Purkinje cell (primary cell): ENCODE measurements around the gene COL11A1. TPM values are rescaled to one million over a fixed set of nuclear protein-coding genes. Genes with fewer than 3 reads are reported as not detected.

Experiments used
- polyA plus RNA-seq: library from polyadenylated mRNA; unstranded; fragments of >200 nt; fragmentation: Nextera tagmentation; gene quantifications from 2 replicates; pipeline ENCODE4 v1.2.1, GENCODE V29; 2014

Gene COL11A1
- polyA plus RNA-seq, result 0.08 and 2.6 TPM in 2 replicates

GRCh38 chr1:103108376-103109150, at the start of gene COL11A1:
Gene COL11A1 (minus strand): TSS chr1:103108522. CDS start chr1:103108178, 344 bp downstream.

